AG09309 (cell line): ENCODE measurements around the gene RIT1.

Source experiments
- DNase-seq: peaks from one replicate; pipeline ENCODE4 v3.0.0-alpha.2; 2010; ENCODE audit warnings: low read depth
- H3K4me3 ChIP-seq: 2 replicates; pipeline ENCODE4 v1.5.1; 2011; ENCODE audit warnings: mild to moderate bottlenecking, low read depth, low read length, moderate library complexity; ENCODE audit not compliant: control insufficient read depth
- TF ChIP-seq, protein P1 (sequence below): IDR thresholded peaks from 2 replicates; pipeline ENCODE4 v1.5.1; 2011; ENCODE audit warnings: mild to moderate bottlenecking, low read depth, low read length, inconsistent platforms; ENCODE audit not compliant: insufficient read depth, control insufficient read depth; ENCODE audit errors: missing control alignments

Gene RIT1

DNA sequence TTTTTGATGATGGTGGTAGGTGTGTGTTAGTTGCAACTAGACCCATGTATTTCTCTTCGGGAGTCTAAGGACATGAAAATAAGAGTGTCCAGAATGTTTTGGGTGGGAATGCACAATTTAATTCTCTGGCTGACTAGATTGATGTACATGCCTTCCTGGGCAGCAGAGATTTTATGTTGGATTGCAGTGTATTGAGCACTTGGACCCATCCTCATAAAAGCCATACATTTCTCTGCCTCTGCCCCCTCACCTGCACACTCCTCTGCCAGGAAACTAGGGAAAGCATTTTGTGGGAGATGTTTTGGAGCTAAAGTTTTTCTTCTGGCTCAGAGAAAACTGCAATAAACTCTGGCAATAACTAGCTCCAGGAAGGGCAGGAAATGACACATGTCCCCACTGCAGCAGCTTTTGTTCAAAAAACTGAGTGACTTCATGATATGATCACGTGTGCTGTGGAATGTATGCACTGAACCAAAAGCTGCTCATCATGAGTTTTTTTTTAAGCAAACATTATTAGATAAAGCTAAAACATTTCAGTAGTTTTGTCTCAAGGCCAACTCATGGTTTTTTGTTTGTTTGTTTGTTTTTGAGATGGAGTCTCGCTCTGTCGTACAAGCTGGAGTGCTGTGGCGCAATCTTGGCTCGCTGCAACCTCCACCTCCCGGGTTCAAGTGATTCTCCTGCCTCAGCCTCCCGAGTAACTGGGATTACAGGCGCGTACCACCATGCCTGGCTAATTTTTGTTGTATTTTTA lies 17.6 kb downstream of the RIT1 start:
- no peak overlapping the region for H3K4me3 ChIP-seq
- TF ChIP-seq, protein P1, sequence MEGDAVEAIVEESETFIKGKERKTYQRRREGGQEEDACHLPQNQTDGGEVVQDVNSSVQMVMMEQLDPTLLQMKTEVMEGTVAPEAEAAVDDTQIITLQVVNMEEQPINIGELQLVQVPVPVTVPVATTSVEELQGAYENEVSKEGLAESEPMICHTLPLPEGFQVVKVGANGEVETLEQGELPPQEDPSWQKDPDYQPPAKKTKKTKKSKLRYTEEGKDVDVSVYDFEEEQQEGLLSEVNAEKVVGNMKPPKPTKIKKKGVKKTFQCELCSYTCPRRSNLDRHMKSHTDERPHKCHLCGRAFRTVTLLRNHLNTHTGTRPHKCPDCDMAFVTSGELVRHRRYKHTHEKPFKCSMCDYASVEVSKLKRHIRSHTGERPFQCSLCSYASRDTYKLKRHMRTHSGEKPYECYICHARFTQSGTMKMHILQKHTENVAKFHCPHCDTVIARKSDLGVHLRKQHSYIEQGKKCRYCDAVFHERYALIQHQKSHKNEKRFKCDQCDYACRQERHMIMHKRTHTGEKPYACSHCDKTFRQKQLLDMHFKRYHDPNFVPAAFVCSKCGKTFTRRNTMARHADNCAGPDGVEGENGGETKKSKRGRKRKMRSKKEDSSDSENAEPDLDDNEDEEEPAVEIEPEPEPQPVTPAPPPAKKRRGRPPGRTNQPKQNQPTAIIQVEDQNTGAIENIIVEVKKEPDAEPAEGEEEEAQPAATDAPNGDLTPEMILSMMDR, result no peak
- DNase-seq, result no peak

DNA sequence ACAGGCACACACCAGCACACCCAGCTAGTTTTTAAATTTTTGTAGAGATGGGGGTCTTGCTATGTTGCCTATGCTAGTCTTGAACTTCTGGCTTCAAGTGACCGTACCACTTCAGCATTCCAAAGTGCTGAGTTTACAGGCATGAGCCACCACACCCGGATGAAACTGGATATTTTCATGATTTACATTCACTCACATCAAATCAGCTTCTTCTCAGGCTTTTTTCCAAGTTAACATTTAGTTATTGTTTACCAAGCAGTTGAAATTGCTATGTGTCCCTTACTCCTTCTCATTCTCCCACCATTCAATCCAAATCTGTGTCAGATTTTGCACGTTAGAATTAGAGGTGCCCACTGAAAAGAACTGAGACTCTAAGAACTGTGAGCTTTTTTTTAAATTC lies 18.4 kb downstream of the RIT1 start:
- no peak for DNase-seq
- no peak overlapping the region for H3K4me3 ChIP-seq
- TF ChIP-seq, protein P1, result no peak

DNA sequence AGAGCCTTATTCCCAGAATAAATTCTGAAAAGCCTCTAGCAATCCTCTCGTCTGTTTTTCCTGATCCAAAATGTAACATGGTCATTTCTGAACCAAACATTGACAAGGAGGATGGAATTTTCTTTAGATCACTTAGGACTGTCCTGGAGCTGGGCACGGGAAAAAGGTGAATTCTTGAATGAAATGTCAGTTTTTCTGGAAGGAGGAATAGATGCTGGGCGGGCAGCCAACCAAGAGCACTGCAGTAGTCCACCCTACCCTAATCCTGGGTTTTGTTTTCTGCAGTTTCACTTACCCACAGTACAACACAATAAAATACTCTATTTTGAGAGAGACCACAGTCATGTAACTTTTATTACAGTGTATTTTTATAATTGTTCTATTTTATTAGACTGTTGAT lies 20.9 kb downstream of the RIT1 start:
- DNase-seq, result no peak
- H3K4me3 ChIP-seq, result no peak overlapping the region
- TF ChIP-seq, protein P1, result no peak

GRCh38 chr1:155889566-155889965 lies 21.6 kb downstream of the RIT1 start:
- TF ChIP-seq, protein P1, result no peak
- no peak overlapping the region for H3K4me3 ChIP-seq
- no peak for DNase-seq

DNA sequence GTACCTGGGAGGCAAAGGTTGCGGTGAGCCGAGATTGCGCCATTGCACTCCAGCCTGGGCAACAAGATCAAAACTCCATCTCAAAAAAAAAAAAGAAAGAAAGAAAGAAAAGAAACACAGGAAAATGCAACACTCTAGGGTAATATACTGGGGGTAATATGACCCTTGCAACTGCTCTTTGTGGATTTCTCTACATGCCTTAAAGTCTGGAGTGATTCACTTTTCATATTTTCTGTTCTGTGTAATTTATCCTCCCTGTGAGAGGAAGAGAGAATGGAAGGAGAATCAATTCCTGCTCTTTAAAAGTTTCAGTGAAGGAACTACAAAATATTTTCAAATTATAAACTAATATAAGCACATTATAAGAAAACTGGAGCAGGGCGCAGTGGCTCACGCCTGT lies 22.7 kb downstream of the RIT1 start:
- H3K4me3 ChIP-seq, result no peak overlapping the region
- DNase-seq, result no peak
- TF ChIP-seq, protein P1, result no peak

GRCh38 chr1:155884982-155885381 lies 26.2 kb downstream of the RIT1 start:
- no peak for DNase-seq
- H3K4me3 ChIP-seq, result no peak overlapping the region
- TF ChIP-seq, protein P1, result no peak
